Left ventricle myocardium inferior (tissue), 1 donor: ENCODE measurements around the gene AGBL5. TPM values are rescaled to one million over a fixed set of nuclear protein-coding genes. Genes with fewer than 3 reads are reported as not detected.

Source experiments
- DNase-seq: peaks from one replicate; pipeline ENCODE4 v3.0.0-alpha.2; 2020
- H3K27ac ChIP-seq: fragments of 200-600 bp; replicated peaks from 2 replicates; pipeline ENCODE4 v1.8.0; 2021
- H3K27me3 ChIP-seq: fragments of 200-600 bp; 2 replicates; pipeline ENCODE4 v1.8.0; 2021; ENCODE audit warnings: low read depth
- H3K36me3 ChIP-seq: fragments of 200-600 bp; 2 replicates; pipeline ENCODE4 v1.8.0; 2021
- H3K4me1 ChIP-seq: fragments of 200-600 bp; 2 replicates; pipeline ENCODE4 v1.8.0; 2021
- H3K4me3 ChIP-seq: fragments of 200-600 bp; 2 replicates; pipeline ENCODE4 v1.8.0; 2021; ENCODE audit warnings: mild to moderate bottlenecking, moderate library complexity
- H3K9me3 ChIP-seq: fragments of 200-600 bp; replicated peaks from 2 replicates; pipeline ENCODE4 v1.8.0; 2021
- intact Hi-C: fragments of 100-400 bp; cut with micrococcal nuclease; formaldehyde crosslinking; loops from one replicate; pipeline ENCODE4 v1.11.0; 2022
- total RNA-seq: library from RNA; stranded (reverse); fragmentation: NEBNext Ultra II Directional; extraction: Animal tissue kit (Norgen Biotek cat#: 25700); gene quantifications from one replicate; pipeline ENCODE4 v1.2.1, GENCODE V29; 2021
- TF ChIP-seq, protein P1 (sequence below): fragments of 200-600 bp; IDR thresholded peaks from 2 replicates; pipeline ENCODE4 v1.8.0; 2021; ENCODE audit warnings: antibody characterized with exemption, mild to moderate bottlenecking, borderline replicate concordance
- donor health status: DM: no; HTN: yes; CAD: no; lungs with severe emphysema.

The AGBL5 gene
- total RNA-seq, 1 donor from 2014 or later, result 10.0 TPM

DNA sequence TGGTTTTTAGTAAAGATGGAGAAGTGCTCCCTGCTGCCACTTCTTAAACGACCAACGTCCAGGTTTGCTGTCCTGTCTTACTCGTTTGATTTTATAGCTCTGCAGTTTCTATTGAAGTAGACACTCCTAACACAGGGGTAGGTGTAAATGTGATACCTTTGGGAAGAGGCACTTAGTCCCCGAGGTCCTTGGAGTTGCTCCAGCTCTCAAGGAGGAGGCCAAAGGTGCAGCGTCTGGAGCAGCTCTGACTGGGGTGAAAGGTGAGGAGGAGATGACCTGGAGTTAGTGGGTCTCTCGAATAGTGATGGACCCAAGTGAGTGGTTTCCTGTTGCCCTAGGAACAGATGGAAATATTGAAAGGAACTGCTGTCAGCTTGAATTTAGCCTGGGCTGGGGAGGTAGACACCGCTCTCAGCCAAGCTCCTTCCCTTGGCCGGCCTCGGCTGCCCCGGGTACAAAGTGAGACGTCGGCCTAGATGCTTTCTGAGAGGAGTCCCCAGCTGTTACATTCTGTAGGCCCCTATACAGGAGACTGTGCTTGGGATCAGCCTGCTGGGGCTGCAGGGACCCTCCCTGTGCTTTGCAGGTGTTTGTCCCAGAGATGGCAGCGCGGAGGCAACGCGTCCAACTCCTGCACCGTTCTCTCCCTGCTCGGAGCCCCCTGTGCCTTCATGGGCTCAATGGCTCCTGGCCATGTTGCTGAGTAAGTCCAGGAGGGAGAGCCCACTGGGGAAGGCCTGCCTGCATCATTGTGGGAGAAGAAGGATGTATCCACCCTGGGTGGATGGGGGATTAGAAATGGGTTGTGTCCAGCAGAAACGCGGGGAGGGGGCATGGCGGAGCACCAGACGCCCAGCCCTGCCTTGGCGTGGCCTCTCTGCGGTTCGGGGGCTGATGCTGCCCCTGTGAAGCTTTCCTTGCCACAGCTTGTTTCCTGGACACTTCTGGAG lies 40.6 kb downstream of the AGBL5 start:
- H3K27me3 ChIP-seq, result no peaks in the 10 kb centered on the region
- intact Hi-C loops, result loop anchor here (10.0 kb wide), 2 partner anchors 123 to 203 kb away; partner anchors contain the start of genes ATRAID, CAD and SLC5A6
- no peaks in the 10 kb centered on the region for H3K36me3 ChIP-seq
- H3K4me3 ChIP-seq, result no peak overlapping the region
- DNase-seq, result no peak
- H3K27ac ChIP-seq, result no peak overlapping the region
- H3K4me1 ChIP-seq, result peaks cover 20% of the 10 kb centered on the region
- TF ChIP-seq, protein P1, sequence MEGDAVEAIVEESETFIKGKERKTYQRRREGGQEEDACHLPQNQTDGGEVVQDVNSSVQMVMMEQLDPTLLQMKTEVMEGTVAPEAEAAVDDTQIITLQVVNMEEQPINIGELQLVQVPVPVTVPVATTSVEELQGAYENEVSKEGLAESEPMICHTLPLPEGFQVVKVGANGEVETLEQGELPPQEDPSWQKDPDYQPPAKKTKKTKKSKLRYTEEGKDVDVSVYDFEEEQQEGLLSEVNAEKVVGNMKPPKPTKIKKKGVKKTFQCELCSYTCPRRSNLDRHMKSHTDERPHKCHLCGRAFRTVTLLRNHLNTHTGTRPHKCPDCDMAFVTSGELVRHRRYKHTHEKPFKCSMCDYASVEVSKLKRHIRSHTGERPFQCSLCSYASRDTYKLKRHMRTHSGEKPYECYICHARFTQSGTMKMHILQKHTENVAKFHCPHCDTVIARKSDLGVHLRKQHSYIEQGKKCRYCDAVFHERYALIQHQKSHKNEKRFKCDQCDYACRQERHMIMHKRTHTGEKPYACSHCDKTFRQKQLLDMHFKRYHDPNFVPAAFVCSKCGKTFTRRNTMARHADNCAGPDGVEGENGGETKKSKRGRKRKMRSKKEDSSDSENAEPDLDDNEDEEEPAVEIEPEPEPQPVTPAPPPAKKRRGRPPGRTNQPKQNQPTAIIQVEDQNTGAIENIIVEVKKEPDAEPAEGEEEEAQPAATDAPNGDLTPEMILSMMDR, result no peak
- H3K9me3 ChIP-seq, result no peaks in the 10 kb centered on the region

- H3K4me3 ChIP-seq, result no peak overlapping the region
- intact Hi-C loops, result loop anchor here (10.0 kb wide), 2 partner anchors 122 to 202 kb away; partner anchors contain the start of genes ATRAID, CAD and SLC5A6
- H3K9me3 ChIP-seq, result no peaks in the 10 kb centered on the region
Measured at GRCh38 chr2:27092696-27093429, 41.4 kb downstream of the AGBL5 start.

GRCh38 chr2:27093430-27094352 lies 42.2 kb downstream of the AGBL5 start:
- no peak for DNase-seq
- intact Hi-C loops, result loop anchor here (10.0 kb wide), 2 partner anchors 121 to 201 kb away; partner anchors contain the start of genes ATRAID, CAD and SLC5A6

More at GRCh38 chr2:27092696-27093429, 41.4 kb downstream of the AGBL5 start:
- Histone ChIP-seq H3K27ac (no peak overlapping the region), H3K27me3 (no peaks in the 10 kb centered on the region), H3K4me1 (peaks cover 12% of the 10 kb centered on the region), H3K36me3 (no peaks in the 10 kb centered on the region)
- DNase-seq, result no peak
- TF ChIP-seq, protein P1, result no peak

DNA sequence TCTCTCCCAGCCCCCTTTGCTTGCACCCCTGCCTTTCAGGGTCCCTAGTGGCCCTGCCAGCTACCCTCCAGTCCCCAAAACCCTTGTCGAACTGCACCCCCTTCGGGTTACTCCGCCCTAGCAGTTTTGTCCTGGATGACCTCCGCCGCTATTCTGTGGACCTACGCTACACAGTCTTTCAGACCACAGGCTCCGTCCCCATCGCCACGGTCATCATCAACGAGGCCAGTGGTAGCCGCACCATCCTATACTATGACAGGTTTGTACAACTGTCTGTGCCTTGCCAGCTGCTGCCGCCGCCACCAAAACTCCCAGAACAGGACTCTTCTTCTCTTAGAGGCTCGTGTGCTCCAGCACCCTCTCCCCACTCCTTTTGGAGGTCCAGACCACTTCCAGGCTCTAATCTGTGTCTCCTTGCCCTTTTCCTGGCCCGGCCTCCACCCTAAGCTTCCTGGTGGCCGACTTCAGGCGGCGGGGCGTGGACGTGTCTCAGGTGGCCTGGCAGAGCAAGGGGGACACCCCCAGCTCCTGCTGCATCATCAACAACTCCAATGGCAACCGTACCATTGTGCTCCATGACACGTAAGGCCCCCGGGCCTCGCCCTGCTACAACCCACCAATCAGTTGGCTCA lies 43.0 kb downstream of the AGBL5 start:
- Histone ChIP-seq H3K27ac (no peak overlapping the region), H3K4me1 (peaks cover 12% of the 10 kb centered on the region), H3K27me3 (no peaks in the 10 kb centered on the region), H3K9me3 (no peaks in the 10 kb centered on the region), H3K36me3 (peaks cover 3% of the 10 kb centered on the region), H3K4me3 (no peak overlapping the region)
- TF ChIP-seq, protein P1, result no peak
- DNase-seq, result no peak
- intact Hi-C loops, result loop anchor here (10.0 kb wide), 2 partner anchors 120 to 200 kb away; partner anchors contain the start of genes ATRAID, CAD and SLC5A6

More at GRCh38 chr2:27093430-27094352, 42.2 kb downstream of the AGBL5 start:
- Histone ChIP-seq H3K4me1 (peaks cover 12% of the 10 kb centered on the region), H3K27ac (no peak overlapping the region), H3K36me3 (no peaks in the 10 kb centered on the region), H3K27me3 (no peaks in the 10 kb centered on the region), H3K9me3 (no peaks in the 10 kb centered on the region), H3K4me3 (no peak overlapping the region)
- TF ChIP-seq, protein P1, result no peak
